Measurements from ENCODE around the gene GABRG2.

DNA sequence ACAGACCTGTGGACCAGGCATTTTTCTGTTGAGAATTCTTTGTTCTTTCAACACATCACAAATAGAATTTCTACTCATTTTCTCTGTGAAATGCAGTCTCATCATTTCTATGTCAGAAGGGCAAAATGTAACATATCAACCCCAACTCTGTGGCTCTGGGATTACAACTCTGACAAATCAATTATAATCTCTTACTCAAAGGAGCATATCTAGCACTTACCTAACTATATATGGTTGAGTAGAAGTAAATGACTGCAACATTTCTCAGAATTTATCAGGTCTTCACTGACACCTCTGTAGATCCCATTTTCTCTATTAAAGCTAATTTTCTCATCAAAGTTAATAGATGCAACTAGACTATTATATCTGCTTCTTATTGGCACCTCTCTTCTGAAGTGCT, 64.8 kb downstream of the GABRG2 start:
- TF ChIP-seq POLR2A (IDR thresholded peaks at IDR 0.05) = no peak
- TF ChIP-seq, protein P1, sequence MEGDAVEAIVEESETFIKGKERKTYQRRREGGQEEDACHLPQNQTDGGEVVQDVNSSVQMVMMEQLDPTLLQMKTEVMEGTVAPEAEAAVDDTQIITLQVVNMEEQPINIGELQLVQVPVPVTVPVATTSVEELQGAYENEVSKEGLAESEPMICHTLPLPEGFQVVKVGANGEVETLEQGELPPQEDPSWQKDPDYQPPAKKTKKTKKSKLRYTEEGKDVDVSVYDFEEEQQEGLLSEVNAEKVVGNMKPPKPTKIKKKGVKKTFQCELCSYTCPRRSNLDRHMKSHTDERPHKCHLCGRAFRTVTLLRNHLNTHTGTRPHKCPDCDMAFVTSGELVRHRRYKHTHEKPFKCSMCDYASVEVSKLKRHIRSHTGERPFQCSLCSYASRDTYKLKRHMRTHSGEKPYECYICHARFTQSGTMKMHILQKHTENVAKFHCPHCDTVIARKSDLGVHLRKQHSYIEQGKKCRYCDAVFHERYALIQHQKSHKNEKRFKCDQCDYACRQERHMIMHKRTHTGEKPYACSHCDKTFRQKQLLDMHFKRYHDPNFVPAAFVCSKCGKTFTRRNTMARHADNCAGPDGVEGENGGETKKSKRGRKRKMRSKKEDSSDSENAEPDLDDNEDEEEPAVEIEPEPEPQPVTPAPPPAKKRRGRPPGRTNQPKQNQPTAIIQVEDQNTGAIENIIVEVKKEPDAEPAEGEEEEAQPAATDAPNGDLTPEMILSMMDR (IDR thresholded peaks at IDR 0.05) = no peak
- no peak for TF ChIP-seq EP300 (IDR thresholded peaks at IDR 0.05)

All from ovary (tissue), 3 donors.